Medulla oblongata (tissue), 1 donor: ENCODE measurements around the gene CHCHD6.

Source experiments
- DNase-seq: peaks from one replicate; pipeline ENCODE4 v3.0.0-alpha.2; 2015; ENCODE audit errors: extremely low spot score

The CHCHD6 gene

GRCh38 chr3:127006781-127007436 lies 302.9 kb downstream of the CHCHD6 start:
- no peak for DNase-seq

DNA sequence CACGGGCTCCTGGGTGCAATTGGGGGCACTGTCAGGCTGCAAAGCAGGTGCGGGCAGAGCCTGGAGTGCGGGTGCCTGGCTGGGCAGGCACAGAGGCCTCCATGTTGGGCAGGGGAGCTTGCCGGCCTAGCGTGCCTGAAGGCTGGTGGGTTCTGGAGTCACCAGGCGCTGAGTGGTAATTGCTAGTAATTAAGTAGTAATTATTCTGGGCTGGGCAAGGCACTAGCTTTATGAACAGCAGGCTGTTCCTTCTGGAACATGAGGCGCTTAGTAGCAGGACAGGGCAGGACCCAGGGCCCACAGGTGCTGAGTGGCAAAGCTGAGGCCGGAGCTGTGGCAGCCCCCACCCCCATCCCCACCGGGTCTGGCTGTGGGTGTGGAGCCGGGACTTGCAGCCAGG lies 304.2 kb downstream of the CHCHD6 start:
- DNase-seq, result no peak

DNA sequence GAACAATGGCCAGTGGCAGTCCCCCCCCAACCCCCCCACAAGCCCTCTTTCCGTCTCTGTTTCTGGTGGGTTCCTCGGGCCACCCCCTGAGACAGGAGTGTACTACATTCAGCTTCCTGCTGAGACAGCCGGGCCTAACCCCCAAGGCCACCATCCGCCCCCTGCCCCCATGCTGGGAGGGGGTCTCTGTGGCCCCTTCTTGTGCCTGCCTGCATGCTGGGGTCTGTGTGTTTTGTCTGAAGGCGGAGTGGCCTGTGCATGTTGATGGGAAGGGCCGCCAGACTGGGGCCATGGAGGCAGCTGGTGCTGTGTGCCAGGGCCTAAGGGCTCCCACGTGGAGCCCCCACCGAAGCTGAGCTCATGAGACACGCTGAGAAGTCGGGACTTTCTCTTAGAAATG lies 305.5 kb downstream of the CHCHD6 start:
- no peak for DNase-seq
